Measurements from ENCODE around the gene EIF4G1.

DNA sequence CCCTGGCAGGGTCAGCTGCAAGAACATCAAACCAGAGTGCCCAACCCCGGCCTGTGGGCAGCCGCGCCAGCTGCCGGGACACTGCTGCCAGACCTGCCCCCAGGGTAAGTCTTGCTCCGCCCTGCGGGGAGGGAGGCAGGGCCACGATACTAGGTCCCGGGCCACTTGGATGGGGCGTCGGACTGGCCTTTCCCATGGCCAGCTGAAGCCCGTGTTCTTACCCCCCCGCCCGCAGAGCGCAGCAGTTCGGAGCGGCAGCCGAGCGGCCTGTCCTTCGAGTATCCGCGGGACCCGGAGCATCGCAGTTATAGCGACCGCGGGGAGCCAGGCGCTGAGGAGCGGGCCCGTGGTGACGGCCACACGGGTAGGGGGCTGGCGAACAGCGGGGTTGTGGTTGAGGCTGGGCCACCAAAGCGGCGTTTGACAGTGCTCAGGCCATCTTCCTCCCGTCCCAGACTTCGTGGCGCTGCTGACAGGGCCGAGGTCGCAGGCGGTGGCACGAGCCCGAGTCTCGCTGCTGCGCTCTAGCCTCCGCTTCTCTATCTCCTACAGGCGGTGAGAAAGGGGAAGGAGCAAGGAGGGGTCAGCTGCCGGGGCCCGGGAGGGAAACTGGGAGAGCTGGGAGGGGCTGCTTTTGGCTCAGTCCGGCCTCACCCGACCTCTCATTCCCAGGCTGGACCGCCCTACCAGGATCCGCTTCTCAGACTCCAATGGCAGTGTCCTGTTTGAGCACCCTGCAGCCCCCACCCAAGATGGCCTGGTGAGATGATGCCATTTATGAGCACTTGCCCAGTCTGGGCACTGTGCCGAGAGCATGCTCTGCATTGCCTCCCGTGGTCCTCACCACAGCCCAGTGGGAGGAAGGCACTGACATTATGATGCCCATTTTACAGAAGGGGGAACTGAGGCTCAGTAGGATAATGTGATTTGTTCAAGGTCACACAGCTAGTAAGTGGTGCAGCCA, 67.1 kb downstream of the EIF4G1 start:
- no peak for TF ChIP-seq EP300 (IDR thresholded peaks at IDR 0.05)
- no peak for TF ChIP-seq POLR2A (IDR thresholded peaks at IDR 0.05)
- TF ChIP-seq CTCF (IDR thresholded peaks at IDR 0.05): no peak
- no peak for TF ChIP-seq POLR2AphosphoS5 (IDR thresholded peaks at IDR 0.05)

Data from suprapubic skin (tissue), 4 donors.